ENCODE results near the gene SNTG2. TPM values are rescaled to one million over a fixed set of nuclear protein-coding genes. Genes with fewer than 3 reads are reported as not detected.

Gene SNTG2
- total and polyA plus RNA-seq, 10 of the 15 experiments (the other 5 are each of a cell fraction or from before 2014, with no cell fraction given): not detected

DNA sequence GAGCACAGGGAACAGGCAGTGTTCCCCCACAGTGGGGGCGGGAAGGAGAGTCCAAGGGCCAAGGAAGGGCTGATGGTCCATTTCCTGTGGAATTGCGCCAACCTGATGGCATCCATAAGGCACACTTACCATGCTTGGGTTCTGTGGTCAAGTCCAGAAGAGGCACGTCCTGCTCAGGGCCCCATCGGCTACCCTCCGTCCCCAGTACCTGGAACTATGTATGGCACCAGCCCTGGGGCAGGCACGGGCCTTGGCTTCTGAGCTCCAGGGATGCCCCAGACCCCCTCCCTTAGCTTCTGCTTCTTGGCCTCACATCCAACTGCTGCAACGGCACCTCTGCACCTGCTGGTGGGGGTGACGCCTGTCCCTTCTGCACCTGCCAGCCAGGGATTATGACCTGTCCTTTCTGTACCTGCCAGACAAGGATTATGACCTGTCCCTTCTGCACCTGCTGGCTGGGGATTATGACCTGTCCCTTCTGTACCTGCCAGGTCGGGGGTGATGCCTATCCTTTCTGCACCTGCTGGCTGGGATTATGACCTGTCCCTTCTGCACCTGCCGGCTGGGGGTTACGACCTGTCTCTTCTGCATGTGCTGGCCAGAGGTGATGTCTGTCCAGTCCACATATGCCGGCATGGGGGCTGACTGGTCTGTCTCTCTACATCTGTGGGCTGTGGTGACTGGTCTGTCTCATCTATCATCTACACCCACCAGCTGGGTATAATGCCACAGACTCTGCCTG lies 45.4 kb upstream of the SNTG2 start:
- ATAC-seq: no peak
- Histone ChIP-seq H3K9ac (ENCODE audit: control insufficient read depth, insufficient read depth, low read length) (no peak overlapping the region), H3K9me3 (replicated peaks; ENCODE audit: control insufficient read depth, insufficient read depth, low read length) (no peaks in the 10 kb centered on the region; the same call in 2 of the 3 replicates), H3K79me2 (ENCODE audit: control insufficient read depth, insufficient read depth, low read length) (no peaks in the 10 kb centered on the region), H3K27me3 (replicated peaks in 1 of 2; ENCODE audit: control insufficient read depth in 2 of 2, insufficient read depth in 2 of 2, low read length in 1 of 2) (no peaks in the 10 kb centered on the region), H3K27ac (ENCODE audit: control insufficient read depth, insufficient read depth) (no peak overlapping the region), H2AFZ (ENCODE audit: control insufficient read depth, low read depth, low read length) (no peak overlapping the region), H3K36me3 (ENCODE audit: control insufficient read depth in 2 of 2, insufficient read depth in 2 of 2, low read length in 1 of 2) (no peaks in the 10 kb centered on the region), H3K4me1 (ENCODE audit: control insufficient read depth, insufficient read depth, low read length) (no peaks in the 10 kb centered on the region), H4K20me1 (ENCODE audit: control insufficient read depth, insufficient read depth) (no peaks in the 10 kb centered on the region), H3K4me3 (no peak overlapping the region), H3K4me2 (ENCODE audit: control insufficient read depth, insufficient read depth) (no peak overlapping the region)
- CTCF ChIA-PET: no interaction called here
- no peak for DNase-seq (ENCODE audit: low read depth, low spot score)
- BruUV-seq (replicated peaks): no TSS peak
- in situ Hi-C loops (cut with MboI) (no loop called here), intact Hi-C loops (cut with micrococcal nuclease; ENCODE audit: unreplicated experiment) (no loop called here)
- POLR2A ChIA-PET: no interaction called here
- no peak for FAIRE-seq
- SMC1A ChIA-PET (ENCODE audit: uncharacterized antibody, unreplicated experiment): no interaction called here
- RAD21 ChIA-PET (ENCODE audit: unreplicated experiment): no interaction called here
- WGBS (ENCODE audit: insufficient coverage, insufficient replicate concordance, low lambda C conversion rate, missing lambda C conversion rate): 31% methylated on average over 12 of the region's 12 CpGs
- TF ChIP-seq, protein P1, sequence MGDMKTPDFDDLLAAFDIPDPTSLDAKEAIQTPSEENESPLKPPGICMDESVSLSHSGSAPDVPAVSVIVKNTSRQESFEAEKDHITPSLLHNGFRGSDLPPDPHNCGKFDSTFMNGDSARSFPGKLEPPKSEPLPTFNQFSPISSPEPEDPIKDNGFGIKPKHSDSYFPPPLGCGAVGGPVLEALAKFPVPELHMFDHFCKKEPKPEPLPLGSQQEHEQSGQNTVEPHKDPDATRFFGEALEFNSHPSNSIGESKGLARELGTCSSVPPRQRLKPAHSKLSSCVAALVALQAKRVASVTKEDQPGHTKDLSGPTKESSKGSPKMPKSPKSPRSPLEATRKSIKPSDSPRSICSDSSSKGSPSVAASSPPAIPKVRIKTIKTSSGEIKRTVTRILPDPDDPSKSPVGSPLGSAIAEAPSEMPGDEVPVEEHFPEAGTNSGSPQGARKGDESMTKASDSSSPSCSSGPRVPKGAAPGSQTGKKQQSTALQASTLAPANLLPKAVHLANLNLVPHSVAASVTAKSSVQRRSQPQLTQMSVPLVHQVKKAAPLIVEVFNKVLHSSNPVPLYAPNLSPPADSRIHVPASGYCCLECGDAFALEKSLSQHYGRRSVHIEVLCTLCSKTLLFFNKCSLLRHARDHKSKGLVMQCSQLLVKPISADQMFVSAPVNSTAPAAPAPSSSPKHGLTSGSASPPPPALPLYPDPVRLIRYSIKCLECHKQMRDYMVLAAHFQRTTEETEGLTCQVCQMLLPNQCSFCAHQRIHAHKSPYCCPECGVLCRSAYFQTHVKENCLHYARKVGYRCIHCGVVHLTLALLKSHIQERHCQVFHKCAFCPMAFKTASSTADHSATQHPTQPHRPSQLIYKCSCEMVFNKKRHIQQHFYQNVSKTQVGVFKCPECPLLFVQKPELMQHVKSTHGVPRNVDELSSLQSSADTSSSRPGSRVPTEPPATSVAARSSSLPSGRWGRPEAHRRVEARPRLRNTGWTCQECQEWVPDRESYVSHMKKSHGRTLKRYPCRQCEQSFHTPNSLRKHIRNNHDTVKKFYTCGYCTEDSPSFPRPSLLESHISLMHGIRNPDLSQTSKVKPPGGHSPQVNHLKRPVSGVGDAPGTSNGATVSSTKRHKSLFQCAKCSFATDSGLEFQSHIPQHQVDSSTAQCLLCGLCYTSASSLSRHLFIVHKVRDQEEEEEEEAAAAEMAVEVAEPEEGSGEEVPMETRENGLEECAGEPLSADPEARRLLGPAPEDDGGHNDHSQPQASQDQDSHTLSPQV (IDR thresholded peaks at IDR 0.05): no peak
- TF ChIP-seq CHD4 (IDR thresholded peaks at IDR 0.05) (no peak), PRDM15 (CRISPR knock-in tag; IDR thresholded peaks at IDR 0.05) (no peak), YBX1 (IDR thresholded peaks at IDR 0.05) (no peak), KDM1A (IDR thresholded peaks at IDR 0.05; ENCODE audit: borderline replicate concordance) (no peak), FOXK2 (IDR thresholded peaks at IDR 0.05) (no peak), CHD1 (IDR thresholded peaks at IDR 0.05; ENCODE audit: low read depth, low read length) (no peak), RB1 (IDR thresholded peaks at IDR 0.05; ENCODE audit: borderline replicate concordance) (no peak), IRF3 (IDR thresholded peaks at IDR 0.05) (no peak), MAX (IDR thresholded peaks at IDR 0.05; ENCODE audit: low read depth, low read length) (no peak)
- TF ChIP-seq, protein P2, sequence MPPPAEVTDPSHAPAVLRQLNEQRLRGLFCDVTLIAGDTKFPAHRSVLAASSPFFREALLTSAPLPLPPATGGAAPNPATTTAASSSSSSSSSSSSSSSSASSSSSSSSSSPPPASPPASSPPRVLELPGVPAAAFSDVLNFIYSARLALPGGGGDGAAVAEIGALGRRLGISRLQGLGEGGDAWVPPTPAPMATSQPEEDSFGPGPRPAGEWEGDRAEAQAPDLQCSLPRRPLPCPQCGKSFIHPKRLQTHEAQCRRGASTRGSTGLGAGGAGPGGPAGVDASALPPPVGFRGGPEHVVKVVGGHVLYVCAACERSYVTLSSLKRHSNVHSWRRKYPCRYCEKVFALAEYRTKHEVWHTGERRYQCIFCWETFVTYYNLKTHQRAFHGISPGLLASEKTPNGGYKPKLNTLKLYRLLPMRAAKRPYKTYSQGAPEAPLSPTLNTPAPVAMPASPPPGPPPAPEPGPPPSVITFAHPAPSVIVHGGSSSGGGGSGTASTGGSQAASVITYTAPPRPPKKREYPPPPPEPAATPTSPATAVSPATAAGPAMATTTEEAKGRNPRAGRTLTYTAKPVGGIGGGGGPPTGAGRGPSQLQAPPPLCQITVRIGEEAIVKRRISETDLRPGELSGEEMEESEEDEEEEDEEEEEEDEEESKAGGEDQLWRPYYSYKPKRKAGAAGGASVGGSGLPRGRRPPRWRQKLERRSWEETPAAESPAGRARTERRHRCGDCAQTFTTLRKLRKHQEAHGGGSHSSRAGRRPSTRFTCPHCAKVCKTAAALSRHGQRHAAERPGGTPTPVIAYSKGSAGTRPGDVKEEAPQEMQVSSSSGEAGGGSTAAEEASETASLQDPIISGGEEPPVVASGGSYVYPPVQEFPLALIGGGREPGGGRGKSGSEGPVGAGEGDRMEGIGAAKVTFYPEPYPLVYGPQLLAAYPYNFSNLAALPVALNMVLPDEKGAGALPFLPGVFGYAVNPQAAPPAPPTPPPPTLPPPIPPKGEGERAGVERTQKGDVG (CRISPR knock-in tag; IDR thresholded peaks at IDR 0.05): no peak
